Measurements from ENCODE around the gene ME3.
"Not testable (repeated sequence)": the region's sequence is repeated elsewhere in the genome, so short reads cannot be mapped to it uniquely, and the experiment has no call there.

ME3 gene

GRCh38 chr11:86580535-86580934 lies 91.9 kb downstream of the ME3 start:
- no peak for DNase-seq

GRCh38 chr11:86579406-86579731 lies 93.0 kb downstream of the ME3 start:
- no peak for DNase-seq

GRCh38 chr11:86578727-86579405 lies 93.5 kb downstream of the ME3 start:
- DNase-seq: no peak

GRCh38 chr11:86577644-86578636 lies 94.5 kb downstream of the ME3 start:
- no peak for DNase-seq

GRCh38 chr11:86576946-86577624 lies 95.3 kb downstream of the ME3 start:
- DNase-seq: no peak

- DNase-seq: no peak
These were observed 96.5 kb downstream of the ME3 start for GRCh38 chr11:86575927-86576326.

GRCh38 chr11:86575208-86575855 lies 97.1 kb downstream of the ME3 start:
- no peak for DNase-seq

GRCh38 chr11:86574493-86575207 lies 97.8 kb downstream of the ME3 start:
- DNase-seq: no peak

- no peak for DNase-seq
These were observed 101.0 kb downstream of the ME3 start for GRCh38 chr11:86571273-86571948.

- DNase-seq: no peak
These were observed 102.0 kb downstream of the ME3 start for GRCh38 chr11:86570451-86570850.

- no peak for DNase-seq
These were observed 102.4 kb downstream of the ME3 start for GRCh38 chr11:86570020-86570419.

- no peak for DNase-seq
These were observed 103.3 kb downstream of the ME3 start for GRCh38 chr11:86569109-86569508.

GRCh38 chr11:86565801-86566312 lies 106.6 kb downstream of the ME3 start:
- DNase-seq: no peak

GRCh38 chr11:86565388-86565787 lies 107.0 kb downstream of the ME3 start:
- no peak for DNase-seq

GRCh38 chr11:86562842-86563241 lies 109.6 kb downstream of the ME3 start:
- not testable (repeated sequence) for DNase-seq

- no peak for DNase-seq
These were observed 113.0 kb downstream of the ME3 start for GRCh38 chr11:86559311-86559945.

GRCh38 chr11:86558841-86559240 lies 113.6 kb downstream of the ME3 start:
- no peak for DNase-seq

- DNase-seq: no peak
These were observed 114.2 kb downstream of the ME3 start for GRCh38 chr11:86558207-86558606.

GRCh38 chr11:86555866-86556265 lies 116.5 kb downstream of the ME3 start:
- DNase-seq: no peak

- no peak for DNase-seq
These were observed 117.0 kb downstream of the ME3 start for GRCh38 chr11:86555401-86555800.

- DNase-seq: no peak
These were observed 119.2 kb downstream of the ME3 start for GRCh38 chr11:86553265-86553664.

All from CD4-positive, alpha-beta T cell treated with Interleukin-17A for 4 hours (primary cell).